ENCODE results near the gene HPCAL1.

HPCAL1 gene

DNA sequence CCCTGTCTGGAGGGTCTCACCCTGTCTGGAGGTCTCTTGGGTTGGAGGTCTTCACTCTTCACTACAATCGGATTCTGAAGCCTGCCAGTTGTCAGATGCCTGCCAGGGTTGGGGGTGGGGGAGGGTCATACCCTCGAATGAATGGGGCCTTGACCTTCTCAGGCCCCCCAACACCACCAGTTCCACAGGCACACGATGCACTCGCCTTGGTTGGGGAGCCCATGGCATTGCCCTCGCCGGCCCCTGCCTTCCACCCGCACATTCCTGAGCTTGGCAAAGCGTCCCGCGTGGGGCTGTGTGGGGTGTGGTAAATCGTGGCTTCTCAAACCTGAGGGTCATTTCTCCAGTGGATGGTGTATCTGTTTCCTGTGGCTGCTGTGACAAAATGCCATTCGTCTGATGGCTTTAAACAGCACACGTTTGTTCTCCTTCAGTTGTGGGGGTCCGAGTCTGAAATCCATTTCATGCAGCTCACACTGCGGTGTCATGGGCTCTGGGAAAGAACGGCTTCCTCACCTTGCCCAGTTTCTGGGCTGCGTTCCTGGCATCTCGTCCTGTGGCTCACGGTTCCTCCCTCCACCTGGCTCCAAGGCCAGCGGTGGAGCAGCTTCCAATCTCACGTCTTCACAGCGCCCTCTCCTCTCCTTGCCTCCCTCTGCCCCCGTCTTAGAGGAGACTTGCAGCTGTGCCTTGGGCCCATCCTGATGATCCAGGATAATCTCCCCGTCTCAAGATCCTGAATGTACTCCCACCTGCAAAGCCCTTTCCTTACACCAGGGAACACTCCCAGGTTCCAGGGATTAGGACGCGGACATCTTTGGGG is 38.0 kb upstream of the HPCAL1 start:
- CTCF ChIA-PET: interaction anchor here (0.9 to 5.1 kb wide), 6 partner anchors 12 to 170 kb away, joined by 3 to 19 read pairs (median 4); no protein-coding TSS in a partner anchor
- WGBS (ENCODE audit: insufficient coverage): 98% methylated on average over 18 of the region's 26 CpGs
- H3K27ac ChIP-seq (ENCODE audit: insufficient read depth in 1 of 2, low read depth in 1 of 2, low read length in 2 of 2, poor library complexity in 1 of 2, severe bottlenecking in 2 of 2): no peak overlapping the region
- H3K4me1 ChIP-seq (ENCODE audit: control extremely low read depth in 1 of 4, control insufficient read depth in 4 of 4, insufficient read depth in 4 of 4, low read length in 3 of 4): no peaks in the 10 kb centered on the region
- no peaks in the 10 kb centered on the region for H3K36me3 ChIP-seq (ENCODE audit: control insufficient read depth in 4 of 4, insufficient read depth in 4 of 4, low read length in 3 of 4)
- H3K4me3 ChIP-seq (ENCODE audit: control insufficient read depth in 1 of 7, extremely low read depth in 1 of 7, insufficient read depth in 4 of 7, low read depth in 2 of 7, low read length in 6 of 7): no peak overlapping the region
- H3K27me3 ChIP-seq (replicated peaks in 2 of 5; ENCODE audit: control insufficient read depth in 4 of 5, insufficient read depth in 5 of 5, low read length in 4 of 5): no peaks in the 10 kb centered on the region
- H3K9me3 ChIP-seq (ENCODE audit: control extremely low read depth in 1 of 5, control insufficient read depth in 4 of 5, insufficient read depth in 2 of 5, low read depth in 1 of 5, low read length in 4 of 5): no peaks in the 10 kb centered on the region
- no peak for DNase-seq
- POLR2A ChIA-PET: no interaction called here

DNA sequence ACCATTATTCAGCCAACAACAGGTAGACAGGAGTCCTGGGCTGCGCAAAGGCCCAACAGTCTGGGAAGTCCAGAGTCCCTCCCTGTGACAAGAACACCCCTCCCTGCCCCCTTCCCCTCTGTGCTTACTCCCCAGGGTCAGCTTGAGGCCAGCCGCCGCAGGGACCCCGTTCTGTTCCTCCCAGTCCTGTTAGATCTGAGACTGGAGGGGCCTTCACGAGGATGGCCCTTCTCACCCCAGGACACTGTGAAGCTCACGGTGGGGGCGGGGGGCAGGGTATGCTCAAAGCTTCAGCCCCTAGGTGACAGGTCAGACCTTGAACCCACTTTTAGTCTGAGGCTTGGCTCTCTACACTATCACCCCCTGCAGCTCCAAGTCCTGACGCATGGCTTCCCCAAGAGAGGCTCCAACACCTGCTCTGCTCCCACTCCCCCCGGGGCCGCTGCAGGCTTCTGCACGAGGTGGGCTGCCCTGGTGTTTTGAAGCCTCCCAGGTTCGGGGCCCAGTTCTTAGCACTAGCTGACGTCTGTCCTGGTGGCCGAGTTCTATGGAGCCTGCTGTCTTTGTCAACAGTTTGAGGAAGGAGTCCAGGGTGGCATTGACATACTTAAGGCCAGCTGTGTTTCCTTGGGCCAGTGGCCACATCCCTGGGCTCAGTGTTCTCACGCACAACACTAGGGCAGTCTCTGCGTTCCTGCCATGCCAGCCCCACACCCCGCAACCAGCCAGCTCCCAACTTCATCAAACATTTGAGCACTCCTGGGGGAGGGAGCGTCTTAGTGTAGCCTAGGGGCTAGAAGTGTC is 37.2 kb upstream of the HPCAL1 start:
- Histone ChIP-seq H3K27ac (ENCODE audit: insufficient read depth in 1 of 2, low read depth in 1 of 2, low read length in 2 of 2, poor library complexity in 1 of 2, severe bottlenecking in 2 of 2) (no peak overlapping the region), H3K9me3 (ENCODE audit: control extremely low read depth in 1 of 5, control insufficient read depth in 4 of 5, insufficient read depth in 2 of 5, low read depth in 1 of 5, low read length in 4 of 5) (no peaks in the 10 kb centered on the region), H3K4me3 (ENCODE audit: control insufficient read depth in 1 of 7, extremely low read depth in 1 of 7, insufficient read depth in 4 of 7, low read depth in 2 of 7, low read length in 6 of 7) (no peak overlapping the region), H3K4me1 (ENCODE audit: control extremely low read depth in 1 of 4, control insufficient read depth in 4 of 4, insufficient read depth in 4 of 4, low read length in 3 of 4) (peaks cover 0 to 4% (median 3%) of the 10 kb centered on the region in 4 experiments), H3K36me3 (ENCODE audit: control insufficient read depth in 4 of 4, insufficient read depth in 4 of 4, low read length in 3 of 4) (no peaks in the 10 kb centered on the region), H3K27me3 (replicated peaks in 2 of 5; ENCODE audit: control insufficient read depth in 4 of 5, insufficient read depth in 5 of 5, low read length in 4 of 5) (no peaks in the 10 kb centered on the region)
- ChIA-PET CTCF (interaction anchor here (1.0 to 5.1 kb wide), 7 partner anchors 13 to 169 kb away, joined by 3 to 19 read pairs (median 4); no protein-coding TSS in a partner anchor), POLR2A (no interaction called here)
- 97% methylated on average over 13 of the region's 18 CpGs for WGBS (ENCODE audit: insufficient coverage)
- DNase-seq: no peak

DNA sequence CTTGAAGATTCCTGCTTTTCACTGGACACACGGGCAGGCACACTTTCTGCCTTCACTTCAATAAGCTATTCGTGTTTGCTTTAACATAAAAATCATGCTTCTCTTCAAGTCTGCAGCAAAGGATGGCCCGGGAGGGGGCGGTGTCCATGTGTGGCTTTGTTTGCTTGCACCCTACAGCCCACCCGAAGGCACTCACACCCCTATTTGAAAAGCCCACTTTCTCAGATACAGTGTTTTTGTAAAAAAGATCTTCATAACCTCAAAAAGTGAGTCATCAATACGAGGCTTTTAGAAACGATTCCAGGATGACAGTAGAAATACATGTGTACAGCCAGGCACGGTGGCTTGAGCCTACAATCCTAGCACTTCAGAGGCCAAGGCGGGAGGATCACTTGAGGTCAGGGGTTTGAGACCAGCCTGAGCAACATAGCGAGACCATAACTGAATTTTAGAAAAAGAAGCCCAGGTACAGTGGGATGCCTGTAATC is 36.5 kb upstream of the HPCAL1 start:
- H3K27me3 ChIP-seq (replicated peaks in 2 of 5; ENCODE audit: control insufficient read depth in 4 of 5, insufficient read depth in 5 of 5, low read length in 4 of 5): no peaks in the 10 kb centered on the region
- WGBS (ENCODE audit: insufficient coverage): 90% methylated on average over 9 of the region's 10 CpGs
- no peaks in the 10 kb centered on the region for H3K36me3 ChIP-seq (ENCODE audit: control insufficient read depth in 4 of 4, insufficient read depth in 4 of 4, low read length in 3 of 4)
- no peak overlapping the region for H3K27ac ChIP-seq (ENCODE audit: insufficient read depth in 1 of 2, low read depth in 1 of 2, low read length in 2 of 2, poor library complexity in 1 of 2, severe bottlenecking in 2 of 2)
- DNase-seq: no peak
- ChIA-PET CTCF (interaction anchor here (1.0 to 7.8 kb wide), 6 partner anchors 8 to 169 kb away, joined by 3 to 65 read pairs (median 8); no protein-coding TSS in a partner anchor), POLR2A (no interaction called here)
- no peak overlapping the region for H3K4me3 ChIP-seq (ENCODE audit: control insufficient read depth in 1 of 7, extremely low read depth in 1 of 7, insufficient read depth in 4 of 7, low read depth in 2 of 7, low read length in 6 of 7)
- H3K4me1 ChIP-seq (ENCODE audit: control extremely low read depth in 1 of 4, control insufficient read depth in 4 of 4, insufficient read depth in 4 of 4, low read length in 3 of 4): peaks cover 0 to 10% (median 8%) of the 10 kb centered on the region in 4 experiments
- H3K9me3 ChIP-seq (ENCODE audit: control extremely low read depth in 1 of 5, control insufficient read depth in 4 of 5, insufficient read depth in 2 of 5, low read depth in 1 of 5, low read length in 4 of 5): no peaks in the 10 kb centered on the region

DNA sequence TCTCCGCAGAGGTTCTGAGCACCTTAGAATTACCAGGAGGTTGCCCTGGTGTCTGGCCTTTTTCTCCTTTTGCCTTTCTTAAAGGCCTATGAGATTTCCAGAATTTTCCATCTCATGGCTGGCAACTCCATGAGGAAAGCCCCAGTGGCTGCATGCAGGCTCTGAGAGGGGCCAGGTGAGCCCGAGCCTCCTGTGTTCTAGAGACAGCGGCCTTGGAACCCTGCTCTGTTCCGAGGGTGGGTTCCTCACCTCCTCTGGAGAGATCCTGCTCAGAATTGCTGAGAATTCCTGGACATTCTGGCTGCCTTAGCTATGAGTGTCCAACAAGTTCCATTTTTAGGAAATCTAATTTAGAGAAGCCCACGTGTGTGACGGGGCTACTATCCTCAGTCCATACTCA is 35.7 kb upstream of the HPCAL1 start:
- no peaks in the 10 kb centered on the region for H3K27me3 ChIP-seq (replicated peaks in 2 of 5; ENCODE audit: control insufficient read depth in 4 of 5, insufficient read depth in 5 of 5, low read length in 4 of 5)
- ChIA-PET POLR2A (no interaction called here), CTCF (interaction anchor here (1.2 to 7.8 kb wide), 4 partner anchors 9 to 168 kb away, joined by 3 to 65 read pairs (median 12); no protein-coding TSS in a partner anchor)
- WGBS (ENCODE audit: insufficient coverage): 98% methylated on average over 5 of the region's 6 CpGs
- no peak overlapping the region for H3K4me3 ChIP-seq (ENCODE audit: control insufficient read depth in 1 of 7, extremely low read depth in 1 of 7, insufficient read depth in 4 of 7, low read depth in 2 of 7, low read length in 6 of 7)
- no peaks in the 10 kb centered on the region for H3K9me3 ChIP-seq (ENCODE audit: control extremely low read depth in 1 of 5, control insufficient read depth in 4 of 5, insufficient read depth in 2 of 5, low read depth in 1 of 5, low read length in 4 of 5)
- H3K27ac ChIP-seq (ENCODE audit: insufficient read depth in 1 of 2, low read depth in 1 of 2, low read length in 2 of 2, poor library complexity in 1 of 2, severe bottlenecking in 2 of 2): no peak overlapping the region
- H3K4me1 ChIP-seq (ENCODE audit: control extremely low read depth in 1 of 4, control insufficient read depth in 4 of 4, insufficient read depth in 4 of 4, low read length in 3 of 4): peaks cover 0 to 10% (median 8%) of the 10 kb centered on the region in 4 experiments
- H3K36me3 ChIP-seq (ENCODE audit: control insufficient read depth in 4 of 4, insufficient read depth in 4 of 4, low read length in 3 of 4): no peaks in the 10 kb centered on the region
- DNase-seq: no peak

DNA sequence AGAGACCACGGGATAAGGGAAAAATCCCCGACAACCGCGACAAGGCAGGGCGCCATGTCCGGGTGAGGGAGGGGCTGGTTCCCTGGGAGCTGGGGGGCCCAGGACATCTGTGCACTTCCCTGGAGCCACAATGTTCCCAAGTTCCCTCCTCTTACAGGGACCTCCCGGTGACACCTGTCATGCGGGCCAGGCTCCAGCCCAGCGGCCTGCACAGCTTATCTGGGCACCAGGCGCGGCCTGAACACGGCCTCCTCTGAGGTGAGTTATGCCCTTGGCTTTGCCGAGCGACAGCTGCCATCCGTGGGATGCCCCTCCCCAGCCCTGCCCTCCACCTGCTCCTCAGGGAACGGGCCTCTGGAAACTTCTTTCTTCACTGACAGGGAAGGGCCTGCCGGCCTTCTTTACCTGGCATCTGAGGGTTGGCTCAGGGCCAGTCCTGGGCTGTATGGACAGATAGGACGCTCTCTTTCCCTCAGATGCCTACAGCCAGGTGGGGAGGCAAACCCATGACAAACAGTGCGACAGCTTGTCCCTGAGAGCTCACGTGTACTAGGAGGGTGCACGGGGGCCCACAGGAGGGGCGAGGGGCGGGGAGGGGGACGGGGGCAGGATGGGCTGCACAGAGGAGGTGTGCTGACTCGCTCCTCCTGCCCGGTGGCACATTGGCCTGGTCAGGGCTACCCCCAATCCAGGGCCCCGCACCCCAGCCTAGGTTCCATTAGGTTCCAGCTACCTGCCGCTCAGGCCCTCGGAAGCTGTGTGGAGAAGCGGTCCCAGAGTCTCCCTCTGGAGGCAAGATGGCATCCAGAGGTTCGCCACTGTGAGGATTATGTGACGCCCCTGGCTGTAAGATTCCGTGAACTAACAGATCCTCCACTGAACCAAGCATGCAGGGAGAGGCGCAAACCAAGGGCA is 34.9 kb upstream of the HPCAL1 start:
- no peak overlapping the region for H3K27ac ChIP-seq (ENCODE audit: insufficient read depth in 1 of 2, low read depth in 1 of 2, low read length in 2 of 2, poor library complexity in 1 of 2, severe bottlenecking in 2 of 2)
- WGBS (ENCODE audit: insufficient coverage): 93% methylated on average over 29 of the region's 34 CpGs
- H3K27me3 ChIP-seq (replicated peaks in 2 of 5; ENCODE audit: control insufficient read depth in 4 of 5, insufficient read depth in 5 of 5, low read length in 4 of 5): no peaks in the 10 kb centered on the region
- peaks cover 0 to 10% (median 8%) of the 10 kb centered on the region in 4 experiments for H3K4me1 ChIP-seq (ENCODE audit: control extremely low read depth in 1 of 4, control insufficient read depth in 4 of 4, insufficient read depth in 4 of 4, low read length in 3 of 4)
- ChIA-PET POLR2A (no interaction called here), CTCF (interaction anchor here (1.2 to 7.8 kb wide), 5 partner anchors 10 to 167 kb away, joined by 3 to 65 read pairs (median 19); partner anchors contain the start of gene HPCAL1)
- DNase-seq: no peak
- H3K9me3 ChIP-seq (ENCODE audit: control extremely low read depth in 1 of 5, control insufficient read depth in 4 of 5, insufficient read depth in 2 of 5, low read depth in 1 of 5, low read length in 4 of 5): no peaks in the 10 kb centered on the region
- H3K36me3 ChIP-seq (ENCODE audit: control insufficient read depth in 4 of 4, insufficient read depth in 4 of 4, low read length in 3 of 4): no peaks in the 10 kb centered on the region
- H3K4me3 ChIP-seq (ENCODE audit: control insufficient read depth in 1 of 7, extremely low read depth in 1 of 7, insufficient read depth in 4 of 7, low read depth in 2 of 7, low read length in 6 of 7): no peak overlapping the region

DNA sequence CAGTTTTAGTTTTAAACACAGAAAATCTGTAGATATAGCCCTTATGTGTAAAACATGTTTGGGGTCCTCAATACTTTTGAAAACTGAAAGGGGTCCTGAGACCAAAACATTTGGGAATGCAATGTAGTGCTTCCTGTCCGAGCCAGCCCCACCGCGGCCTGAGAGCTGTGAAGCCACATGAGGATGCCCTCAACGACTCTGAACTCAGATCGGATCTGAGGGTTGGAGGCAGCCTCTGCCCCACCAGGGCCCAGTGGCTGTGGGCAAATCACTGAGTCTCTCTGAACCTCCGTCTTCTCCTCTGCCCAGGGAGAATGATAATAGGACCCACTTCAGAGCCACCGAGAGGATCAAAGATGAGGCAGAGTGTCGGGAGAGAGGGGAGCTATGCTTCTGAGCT is 33.4 kb upstream of the HPCAL1 start:
- H3K36me3 ChIP-seq (ENCODE audit: control insufficient read depth in 4 of 4, insufficient read depth in 4 of 4, low read length in 3 of 4): no peaks in the 10 kb centered on the region
- WGBS (ENCODE audit: insufficient coverage): 100% methylated on average over 7 of the region's 8 CpGs
- POLR2A ChIA-PET: no interaction called here
- no peak overlapping the region for H3K27ac ChIP-seq (ENCODE audit: insufficient read depth in 1 of 2, low read depth in 1 of 2, low read length in 2 of 2, poor library complexity in 1 of 2, severe bottlenecking in 2 of 2)
- CTCF ChIA-PET: interaction anchor here (0.9 to 7.8 kb wide), 11 partner anchors 9 to 169 kb away, joined by 3 to 65 read pairs (median 6); partner anchors contain the start of gene HPCAL1
- DNase-seq: no peak
- no peaks in the 10 kb centered on the region for H3K9me3 ChIP-seq (ENCODE audit: control extremely low read depth in 1 of 5, control insufficient read depth in 4 of 5, insufficient read depth in 2 of 5, low read depth in 1 of 5, low read length in 4 of 5)
- H3K4me1 ChIP-seq (ENCODE audit: control extremely low read depth in 1 of 4, control insufficient read depth in 4 of 4, insufficient read depth in 4 of 4, low read length in 3 of 4): peaks cover 0 to 10% (median 8%) of the 10 kb centered on the region in 4 experiments
- no peaks in the 10 kb centered on the region for H3K27me3 ChIP-seq (replicated peaks in 2 of 5; ENCODE audit: control insufficient read depth in 4 of 5, insufficient read depth in 5 of 5, low read length in 4 of 5)
- H3K4me3 ChIP-seq (ENCODE audit: control insufficient read depth in 1 of 7, extremely low read depth in 1 of 7, insufficient read depth in 4 of 7, low read depth in 2 of 7, low read length in 6 of 7): no peak overlapping the region
